ENCODE measurements around the gene PITPNC1.

The PITPNC1 gene

DNA sequence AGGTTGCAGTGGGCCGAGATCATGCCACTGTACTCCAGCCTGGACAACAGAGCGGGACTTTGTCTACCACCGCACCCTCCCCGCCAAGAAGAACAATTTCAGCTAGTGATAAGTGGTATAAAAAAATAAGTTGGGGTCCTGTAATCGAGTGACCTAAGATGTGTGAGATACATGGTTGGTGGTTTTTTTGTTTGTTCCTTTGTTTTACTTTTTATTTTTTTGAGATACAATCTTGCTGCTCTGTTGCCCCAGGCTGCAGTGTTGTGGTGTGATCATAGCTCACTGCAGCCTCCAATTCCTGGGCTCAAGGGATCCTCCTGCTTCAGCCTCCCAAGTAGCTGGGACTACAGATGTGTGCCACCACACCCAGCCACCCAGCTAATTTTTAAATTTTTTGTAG lies 58.7 kb downstream of the PITPNC1 start:
- DNase-seq: no peak

GRCh38 chr17:67436233-67436632 lies 59.2 kb downstream of the PITPNC1 start:
- DNase-seq: no peak

- DNase-seq: no peak
These were observed 61.6 kb downstream of the PITPNC1 start for GRCh38 chr17:67438667-67439066.

- no peak for DNase-seq
These were observed 62.2 kb downstream of the PITPNC1 start for GRCh38 chr17:67439269-67439668.

DNA sequence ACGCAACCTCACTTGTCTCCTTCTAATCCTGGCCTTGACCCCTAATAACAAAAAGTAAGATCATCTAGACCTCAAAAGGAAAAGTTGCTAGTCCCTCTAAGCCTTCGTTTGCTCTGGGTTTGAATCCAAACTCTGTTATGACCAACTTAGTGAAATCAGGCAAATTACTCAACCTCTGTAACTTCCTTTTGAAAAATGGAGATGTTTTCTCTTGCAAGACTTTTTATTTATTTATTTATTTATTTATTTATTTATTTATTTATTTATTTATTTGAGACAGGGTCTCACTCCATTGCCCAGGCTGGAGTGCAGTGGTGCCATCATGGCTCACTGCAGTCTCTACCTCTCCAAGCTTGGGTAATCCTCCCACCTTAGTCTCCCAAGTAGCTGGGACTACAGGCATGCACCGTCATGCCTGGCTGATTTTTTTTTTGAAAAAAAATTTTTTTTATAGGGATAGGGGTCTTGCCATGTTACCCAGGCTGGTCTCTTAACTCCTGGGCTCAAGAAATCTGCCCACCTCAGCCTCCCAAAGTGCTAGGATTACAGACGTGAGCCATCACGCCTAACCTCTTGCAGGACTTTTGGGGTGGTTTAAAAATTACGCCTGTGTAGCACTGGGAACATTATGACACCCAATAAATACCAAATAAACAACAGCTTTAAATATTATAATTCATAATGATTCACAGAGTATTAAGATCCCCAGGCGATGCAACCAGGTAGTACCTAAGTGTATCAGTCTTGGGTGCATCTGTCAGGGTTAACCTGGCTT lies 63.4 kb downstream of the PITPNC1 start:
- DNase-seq: no peak

DNA sequence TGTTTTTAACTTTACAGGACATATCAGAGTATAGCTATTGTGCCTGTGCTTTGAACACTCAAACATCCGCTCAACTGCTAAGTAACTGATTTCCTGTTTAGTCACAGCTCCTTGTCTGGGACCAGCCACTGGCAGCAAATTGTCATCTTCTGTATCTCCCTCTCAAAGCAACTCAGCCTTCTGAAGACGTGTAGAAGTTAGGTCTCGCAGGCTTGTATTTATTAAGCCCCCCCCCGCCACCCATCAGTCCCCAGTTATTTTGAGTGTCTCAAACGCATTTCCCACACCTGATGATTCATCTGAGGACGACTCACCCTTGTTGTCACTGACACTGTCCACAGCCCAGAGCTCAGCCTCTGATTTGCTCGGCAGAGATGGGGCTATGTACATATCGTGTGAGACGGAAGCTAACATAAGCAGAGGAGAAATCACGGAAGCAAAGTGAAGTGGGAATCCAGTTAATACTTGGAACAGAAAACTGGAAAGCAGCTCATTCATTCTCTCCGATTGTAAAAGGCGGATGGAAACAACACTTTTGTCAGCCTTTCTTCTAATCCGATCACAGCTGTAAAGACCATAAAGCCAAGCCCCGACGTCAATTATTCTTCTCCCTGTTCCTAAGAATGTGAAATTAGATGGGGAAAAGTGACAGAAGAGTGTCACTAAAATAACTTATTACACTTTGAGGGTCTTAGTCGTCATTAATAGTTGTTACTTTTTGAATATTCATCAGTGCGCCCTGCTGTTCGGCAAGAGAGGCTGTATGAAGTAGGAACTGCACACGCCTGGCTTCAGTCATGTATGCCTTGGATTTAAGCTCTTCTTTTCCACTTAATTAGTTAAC lies 64.2 kb downstream of the PITPNC1 start:
- peak; percentile 50 for DNase-seq

DNA sequence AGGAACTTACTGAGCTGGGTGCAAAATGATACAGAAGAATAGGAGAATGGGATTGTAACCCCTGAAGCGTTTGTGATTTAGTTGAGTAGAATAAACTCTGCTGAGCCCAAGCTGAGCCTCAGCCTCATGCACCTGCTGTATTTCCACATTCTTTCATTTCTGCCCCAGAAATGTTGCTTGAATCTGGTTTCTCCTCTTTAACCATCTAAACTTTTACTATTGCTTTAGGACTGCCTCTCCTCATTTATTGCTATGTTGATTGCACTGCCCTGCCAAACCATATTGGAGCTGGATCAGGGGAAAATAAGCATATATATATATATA lies 64.8 kb downstream of the PITPNC1 start:
- DNase-seq: no peak

DNA sequence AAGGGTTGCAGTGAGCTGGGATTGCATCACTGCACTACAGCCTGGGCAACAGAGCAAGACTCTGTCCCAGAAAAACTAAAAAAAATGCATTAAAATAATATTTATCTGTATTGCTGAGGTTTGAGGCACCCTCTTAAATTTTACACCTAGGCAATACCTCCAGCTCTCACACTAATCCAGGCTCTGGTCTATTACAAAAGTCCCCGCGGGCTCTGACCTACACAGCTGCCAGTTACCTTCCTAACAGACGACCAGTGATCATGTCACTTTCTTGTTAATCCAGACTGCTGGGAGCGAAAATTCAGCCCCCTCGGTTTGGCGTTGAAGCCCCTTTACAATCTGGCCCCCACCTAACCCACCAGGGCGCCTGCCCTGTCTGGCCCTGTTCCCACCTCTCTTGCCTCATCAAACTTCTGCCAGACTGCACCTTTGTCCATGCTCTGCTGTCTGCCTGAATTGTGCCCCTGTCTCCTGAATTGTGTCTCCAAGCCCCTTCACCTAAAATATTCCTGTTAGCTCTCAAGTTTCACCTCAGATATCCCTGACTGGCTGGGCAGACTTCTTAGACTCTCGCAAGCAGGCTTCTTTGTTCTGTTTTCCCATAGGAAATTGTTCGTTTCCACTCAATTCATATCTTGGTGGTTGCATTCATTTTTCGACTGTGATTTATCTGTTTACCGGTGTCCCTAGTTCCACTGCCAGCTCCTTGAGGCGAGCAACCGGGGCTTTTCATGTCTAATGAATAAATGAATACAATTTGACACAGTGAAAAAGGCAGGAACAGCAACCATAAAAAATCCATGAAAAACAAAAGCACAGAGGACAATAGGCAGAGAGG lies 65.9 kb downstream of the PITPNC1 start:
- no peak for DNase-seq

DNA sequence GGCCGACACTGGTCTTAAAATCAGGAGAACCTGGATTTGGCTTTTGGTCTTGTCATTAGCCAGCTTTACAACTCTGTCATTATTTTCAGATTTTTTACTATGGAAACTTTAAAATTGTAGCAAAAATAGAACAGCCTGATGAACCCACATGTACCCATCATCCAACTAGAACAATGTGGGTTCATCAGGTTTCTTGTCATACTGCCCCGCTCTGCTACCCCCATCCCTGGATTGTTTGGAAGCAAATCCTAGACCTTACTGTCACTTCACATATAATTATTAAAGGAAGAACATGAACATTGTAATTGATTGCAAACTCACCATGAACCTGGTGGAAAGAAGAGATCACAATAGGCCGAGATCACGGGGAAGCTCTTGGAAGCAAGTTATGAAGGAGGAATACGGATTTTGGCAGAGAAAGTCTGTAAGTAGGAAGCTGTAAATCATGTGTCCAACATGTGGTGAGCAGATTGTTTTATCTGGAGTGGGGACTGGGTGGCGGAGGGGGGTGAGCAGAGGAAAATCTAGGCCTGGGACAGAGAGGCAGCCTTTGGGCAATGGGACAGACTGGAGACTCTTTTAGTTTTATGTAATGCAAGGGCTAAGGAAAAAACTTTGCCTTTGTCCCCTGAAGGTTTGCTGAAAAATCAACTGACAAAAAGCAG lies 67.0 kb downstream of the PITPNC1 start:
- no peak for DNase-seq

DNA sequence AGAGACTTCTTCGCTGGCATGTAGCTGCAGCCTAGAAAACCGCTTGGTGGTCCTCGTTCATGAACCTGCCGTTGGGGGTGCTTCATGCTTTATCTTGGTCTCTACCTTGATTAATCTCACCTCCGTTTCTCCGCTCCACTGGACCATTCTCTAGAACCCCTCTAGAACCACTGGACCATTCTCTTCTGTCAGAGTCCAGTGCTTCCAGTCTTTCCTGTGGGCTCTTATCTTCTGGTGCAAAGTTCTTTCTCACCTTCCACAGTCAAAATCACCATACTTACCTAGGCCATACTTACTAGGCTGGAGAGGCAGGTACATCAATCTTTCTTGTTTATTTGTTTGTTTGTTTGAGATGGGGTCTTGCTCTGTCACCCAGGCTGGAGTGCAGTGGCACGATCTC lies 71.4 kb downstream of the PITPNC1 start:
- DNase-seq: peak; percentile 9

- DNase-seq: no peak
These were observed 72.0 kb downstream of the PITPNC1 start for GRCh38 chr17:67449065-67449464.

DNA sequence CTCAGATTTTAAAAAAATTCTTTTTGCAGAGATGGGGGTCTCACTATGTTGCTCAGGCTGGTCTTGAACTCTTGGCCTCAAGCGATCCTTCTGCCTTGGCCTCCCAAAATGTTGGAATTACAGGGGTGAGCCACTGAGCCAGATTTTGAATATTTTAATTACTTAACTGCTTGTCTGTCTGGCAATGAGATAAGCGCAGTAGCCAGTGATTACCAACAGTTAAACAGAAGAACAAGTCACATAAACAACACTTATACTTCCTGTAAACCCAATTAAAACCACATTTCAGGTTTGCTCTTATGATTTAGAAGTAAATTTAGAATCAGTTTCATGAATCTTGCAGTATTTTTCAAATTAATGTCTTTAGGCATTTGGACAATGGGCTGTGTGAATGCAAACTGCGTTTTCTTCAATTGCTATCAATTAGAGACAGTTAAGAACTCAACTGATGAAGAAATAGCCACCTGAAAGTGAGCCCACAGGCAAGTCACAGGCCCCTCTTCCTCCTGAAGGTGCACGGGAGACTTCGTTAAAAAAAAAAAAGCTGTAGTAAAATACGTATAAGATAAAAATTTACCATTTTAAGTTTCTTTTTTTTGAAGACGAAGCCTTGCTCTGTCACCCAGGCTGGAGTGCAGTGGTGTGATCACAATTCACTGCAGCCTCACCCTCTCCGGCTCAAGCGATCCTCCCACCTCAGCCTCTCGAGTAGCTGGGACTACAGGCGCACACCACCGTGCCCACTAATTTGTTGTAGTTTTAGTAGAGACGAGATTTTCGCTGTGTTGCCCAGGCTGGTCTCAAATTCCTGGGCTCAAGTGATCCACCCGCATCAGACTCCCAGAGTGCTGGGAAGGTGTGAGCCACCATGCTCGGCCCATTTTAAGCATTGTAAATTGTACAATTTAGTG lies 73.0 kb downstream of the PITPNC1 start:
- peak; percentile 11 for DNase-seq

GRCh38 chr17:67452681-67453554 lies 75.8 kb downstream of the PITPNC1 start:
- peak; percentile 29 for DNase-seq

DNA sequence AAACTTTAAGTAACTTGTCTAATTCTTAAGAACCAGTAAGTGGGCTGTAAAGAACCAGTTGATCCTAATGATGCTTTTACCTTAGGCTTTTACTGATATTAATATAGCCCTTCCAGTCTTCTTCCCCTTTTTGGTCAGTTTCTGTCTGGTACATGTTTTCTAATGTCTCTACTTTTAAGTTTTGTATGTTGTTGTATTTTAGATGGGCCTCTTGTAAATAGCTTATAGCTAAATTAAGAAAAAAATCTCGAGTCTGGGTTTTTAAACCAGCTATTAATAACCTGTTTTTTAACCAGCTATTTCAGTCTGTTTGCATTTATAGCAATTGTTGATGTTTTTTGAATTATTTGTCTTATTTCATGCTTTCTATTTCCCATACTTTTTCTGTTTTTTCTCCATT lies 79.0 kb downstream of the PITPNC1 start:
- no peak for DNase-seq

DNA sequence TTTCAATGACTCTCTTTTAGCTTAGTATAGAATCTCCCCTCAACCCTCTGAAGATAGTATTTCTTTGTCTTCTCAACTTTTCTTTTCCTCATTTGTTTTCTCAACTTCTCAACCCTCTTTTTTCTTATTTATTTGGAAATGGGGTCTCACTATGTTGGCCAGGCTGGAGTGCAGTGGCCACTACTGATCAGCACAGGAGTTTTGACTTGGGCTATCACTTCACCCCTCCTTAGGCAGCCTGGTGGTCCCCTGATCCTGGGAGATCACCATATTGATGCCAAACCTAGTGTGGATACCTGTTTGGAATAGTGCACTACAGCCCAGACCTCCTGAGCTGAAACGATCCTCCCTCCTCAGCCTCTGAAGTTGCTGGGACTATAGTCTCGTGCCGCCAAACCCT lies 79.8 kb downstream of the PITPNC1 start:
- no peak for DNase-seq

- DNase-seq: no peak
These were observed 81.1 kb downstream of the PITPNC1 start for GRCh38 chr17:67458203-67458602.

GRCh38 chr17:67459985-67460384 lies 82.9 kb downstream of the PITPNC1 start:
- no peak for DNase-seq

DNA sequence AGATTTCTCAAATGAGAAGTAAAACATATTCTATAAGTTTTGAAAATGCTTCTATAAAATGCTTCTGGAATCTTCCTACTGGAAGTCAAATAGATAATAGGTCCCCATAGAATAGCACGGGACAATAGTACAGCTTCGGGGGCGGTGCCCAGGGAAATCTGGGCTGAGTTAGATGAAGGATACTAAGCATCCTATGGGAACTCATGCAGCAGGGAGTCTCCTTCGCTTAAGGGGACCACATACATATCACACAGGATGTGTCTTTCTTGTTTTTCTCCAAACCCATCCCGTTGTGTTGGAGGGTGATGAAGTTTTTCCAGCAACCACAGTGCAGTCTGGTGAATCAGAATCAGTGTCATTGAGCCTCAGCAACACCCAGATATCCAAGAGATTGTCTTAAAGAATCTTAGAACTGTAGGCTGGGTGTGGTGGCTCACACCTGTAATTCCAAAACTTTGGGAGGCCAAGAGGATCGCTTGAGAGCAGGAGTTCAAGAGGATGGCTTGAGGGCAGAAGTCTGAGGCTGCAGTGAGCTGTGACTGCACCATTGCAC lies 84.2 kb downstream of the PITPNC1 start:
- DNase-seq: no peak

GRCh38 chr17:67461876-67462275 lies 84.8 kb downstream of the PITPNC1 start:
- DNase-seq: no peak

GRCh38 chr17:67466251-67466796 lies 89.2 kb downstream of the PITPNC1 start:
- no peak for DNase-seq

Data from activated CD4-positive, CD25-positive, alpha-beta regulatory T cell treated with anti-CD3 and anti-CD28 coated beads, Interleukin-2, amount 50 U/mL, for 72 hours (primary cell).